Measurements from ENCODE around the gene LHPP.
"Not testable (repeated sequence)": the region's sequence is repeated elsewhere in the genome, so short reads cannot be mapped to it uniquely, and the experiment has no call there.

- not testable (repeated sequence) for TF ChIP-seq CTCF (tag by site-specific recombination; IDR thresholded peaks at IDR 0.05); SP7 (tag by site-specific recombination; IDR thresholded peaks at IDR 0.05); ZBTB11 (tag by site-specific recombination; conservative IDR thresholded peaks at IDR 0.05; ENCODE audit: low read depth); KLF17 (tag by site-specific recombination; IDR thresholded peaks at IDR 0.05)
- TF ChIP-seq, protein P1, sequence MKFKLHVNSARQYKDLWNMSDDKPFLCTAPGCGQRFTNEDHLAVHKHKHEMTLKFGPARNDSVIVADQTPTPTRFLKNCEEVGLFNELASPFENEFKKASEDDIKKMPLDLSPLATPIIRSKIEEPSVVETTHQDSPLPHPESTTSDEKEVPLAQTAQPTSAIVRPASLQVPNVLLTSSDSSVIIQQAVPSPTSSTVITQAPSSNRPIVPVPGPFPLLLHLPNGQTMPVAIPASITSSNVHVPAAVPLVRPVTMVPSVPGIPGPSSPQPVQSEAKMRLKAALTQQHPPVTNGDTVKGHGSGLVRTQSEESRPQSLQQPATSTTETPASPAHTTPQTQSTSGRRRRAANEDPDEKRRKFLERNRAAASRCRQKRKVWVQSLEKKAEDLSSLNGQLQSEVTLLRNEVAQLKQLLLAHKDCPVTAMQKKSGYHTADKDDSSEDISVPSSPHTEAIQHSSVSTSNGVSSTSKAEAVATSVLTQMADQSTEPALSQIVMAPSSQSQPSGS (tag by site-specific recombination; IDR thresholded peaks at IDR 0.05; ENCODE audit: low read depth): not testable (repeated sequence)
- TF ChIP-seq, protein P2, sequence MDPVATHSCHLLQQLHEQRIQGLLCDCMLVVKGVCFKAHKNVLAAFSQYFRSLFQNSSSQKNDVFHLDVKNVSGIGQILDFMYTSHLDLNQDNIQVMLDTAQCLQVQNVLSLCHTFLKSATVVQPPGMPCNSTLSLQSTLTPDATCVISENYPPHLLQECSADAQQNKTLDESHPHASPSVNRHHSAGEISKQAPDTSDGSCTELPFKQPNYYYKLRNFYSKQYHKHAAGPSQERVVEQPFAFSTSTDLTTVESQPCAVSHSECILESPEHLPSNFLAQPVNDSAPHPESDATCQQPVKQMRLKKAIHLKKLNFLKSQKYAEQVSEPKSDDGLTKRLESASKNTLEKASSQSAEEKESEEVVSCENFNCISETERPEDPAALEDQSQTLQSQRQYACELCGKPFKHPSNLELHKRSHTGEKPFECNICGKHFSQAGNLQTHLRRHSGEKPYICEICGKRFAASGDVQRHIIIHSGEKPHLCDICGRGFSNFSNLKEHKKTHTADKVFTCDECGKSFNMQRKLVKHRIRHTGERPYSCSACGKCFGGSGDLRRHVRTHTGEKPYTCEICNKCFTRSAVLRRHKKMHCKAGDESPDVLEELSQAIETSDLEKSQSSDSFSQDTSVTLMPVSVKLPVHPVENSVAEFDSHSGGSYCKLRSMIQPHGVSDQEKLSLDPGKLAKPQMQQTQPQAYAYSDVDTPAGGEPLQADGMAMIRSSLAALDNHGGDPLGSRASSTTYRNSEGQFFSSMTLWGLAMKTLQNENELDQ (tag by site-specific recombination; IDR thresholded peaks at IDR 0.05; ENCODE audit: low read depth): not testable (repeated sequence)
Observed at GRCh38 chr10:124588341-124588735, 126.7 kb downstream of the LHPP start.
